ENCODE results near the gene AHCYL2.

DNA sequence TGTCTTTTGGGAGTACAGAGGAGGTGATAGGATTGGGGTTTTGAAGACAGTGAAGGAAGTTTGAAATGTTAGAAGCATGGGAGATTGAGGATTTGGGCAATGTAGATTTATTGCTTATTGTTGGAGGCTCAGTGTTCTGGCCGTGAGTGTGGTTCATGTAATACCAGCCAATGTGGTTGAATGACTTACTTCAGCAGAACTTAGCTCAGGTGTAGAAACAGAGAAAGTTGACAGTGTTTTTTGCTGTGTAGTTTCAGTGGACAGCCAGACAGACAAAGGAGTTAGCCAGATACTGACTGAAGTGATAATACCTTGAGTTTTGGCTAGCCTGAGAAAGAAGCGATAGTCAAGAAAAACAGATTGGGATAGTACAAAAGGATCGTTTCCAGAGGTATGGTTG lies 88.5 kb downstream of the AHCYL2 start:
- TF ChIP-seq GATA2 (IDR thresholded peaks at IDR 0.05; ENCODE audit: low read depth, low read length) (no peak), GATA3 (IDR thresholded peaks at IDR 0.05; ENCODE audit: low read depth, low read length) (no peak)
